CD14-positive monocyte (primary cell): ENCODE data around the gene RNASEH2A. TPM values are rescaled to one million over a fixed set of nuclear protein-coding genes. Genes with fewer than 3 reads are reported as not detected.

Experiments used
- DNase-seq, 3 donors: peaks; one replicate each; pipeline ENCODE4 v3.0.0-alpha.2; 2011 to 2022
- H2AFZ ChIP-seq: 2 replicates; pipeline ENCODE4 v1.6.0; 2012; ENCODE audit warnings: mild to moderate bottlenecking, low read depth, low read length, inconsistent platforms; ENCODE audit not compliant: insufficient read depth, poor library complexity, severe bottlenecking
- H3K27ac ChIP-seq, 2 donors: 1 replicate in 1 of 2; 2 replicates in 1 of 2; pipeline ENCODE4 v1.5.1; 2012 to 2013; ENCODE audit warnings: low read length in 2 of 2, control low read depth in 1 of 2, inconsistent platforms in 1 of 2, low read depth in 1 of 2, mild to moderate bottlenecking in 1 of 2
- H3K27me3 ChIP-seq, 2 donors: one replicate each; pipeline versions ENCODE4 v1.6.0 to v1.6.1; 2011 to 2013; ENCODE audit warnings: low read length in 2 of 2; ENCODE audit not compliant: control insufficient read depth in 2 of 2, insufficient read depth in 2 of 2
- H3K36me3 ChIP-seq, 2 donors: replicated peaks in 1 of 2; 1 replicate in 1 of 2; 2 replicates in 1 of 2; pipeline versions ENCODE4 v1.5.1 to v1.6.1; 2012 to 2013; ENCODE audit warnings: low read length in 2 of 2, control low read depth in 1 of 2, inconsistent platforms in 1 of 2, mild to moderate bottlenecking in 1 of 2; ENCODE audit not compliant: insufficient read depth in 2 of 2, control insufficient read depth in 1 of 2
- H3K4me1 ChIP-seq, 2 donors: 1 replicate in 1 of 2; 2 replicates in 1 of 2; pipeline versions ENCODE4 v1.5.1 to v1.6.1; 2012 to 2013; ENCODE audit warnings: low read length in 2 of 2, control low read depth in 1 of 2, inconsistent platforms in 1 of 2, mild to moderate bottlenecking in 1 of 2, moderate library complexity in 1 of 2; ENCODE audit not compliant: insufficient read depth in 2 of 2, control insufficient read depth in 1 of 2
- H3K4me2 ChIP-seq: replicated peaks from 2 replicates; pipeline ENCODE3; 2012; ENCODE audit warnings: low read length, moderate library complexity, mild to moderate bottlenecking; ENCODE audit not compliant: poor library complexity, severe bottlenecking; ENCODE audit errors: extremely low read depth
- H3K4me3 ChIP-seq, 3 experiments: fragments of 200-600 bp in 1 of 3; sonication (generic) in 1 of 3; replicated peaks in 1 of 3; 1 replicate in 2 of 3; 2 replicates in 1 of 3; pipeline ENCODE4 v1.5.1; 2011 to 2013; ENCODE audit warnings: low read length in 3 of 3, mild to moderate bottlenecking in 3 of 3, control low read depth in 2 of 3, low read depth in 2 of 3, inconsistent platforms in 1 of 3, moderate library complexity in 1 of 3
- H3K79me2 ChIP-seq: 2 replicates; pipeline ENCODE4 v1.6.0; 2012; ENCODE audit warnings: mild to moderate bottlenecking, control low read depth, inconsistent platforms, low read length, moderate library complexity; ENCODE audit not compliant: insufficient read depth
- H3K9ac ChIP-seq: 2 replicates; pipeline ENCODE4 v1.6.0; 2017; ENCODE audit warnings: low read length, mild to moderate bottlenecking; ENCODE audit not compliant: insufficient read depth, poor library complexity, severe bottlenecking
- H3K9me3 ChIP-seq, 2 donors: replicated peaks in 1 of 2; 1 replicate in 1 of 2; 2 replicates in 1 of 2; pipeline versions ENCODE4 v1.5.1 to v1.6.1; 2012 to 2013; ENCODE audit warnings: low read length in 2 of 2, control low read depth in 1 of 2; ENCODE audit not compliant: control insufficient read depth in 1 of 2, insufficient read depth in 1 of 2
- H4K20me1 ChIP-seq: 2 replicates; pipeline ENCODE4 v1.6.0; 2012; ENCODE audit warnings: mild to moderate bottlenecking, low read length, control low read depth, moderate library complexity; ENCODE audit not compliant: insufficient read depth
- H3K27ac Mint-ChIP-seq, 7 donors: one replicate each; pipeline ENCODE4 v1.8.0; 2020; ENCODE audit warnings: mild to moderate bottlenecking in 7 of 7, mixed read lengths in 7 of 7, moderate library complexity in 6 of 7, inconsistent platforms in 2 of 7
- H3K27me3 Mint-ChIP-seq, 3 donors: one replicate each; pipeline ENCODE4 v1.8.0; 2021 to 2022; ENCODE audit warnings: low read depth in 3 of 3, mild to moderate bottlenecking in 3 of 3, mixed read lengths in 3 of 3, moderate library complexity in 3 of 3, inconsistent platforms in 1 of 3
- H3K36me3 Mint-ChIP-seq, 2 donors: one replicate each; pipeline ENCODE4 v1.8.0; 2020; ENCODE audit warnings: mixed read lengths in 2 of 2, inconsistent platforms in 1 of 2, mild to moderate bottlenecking in 1 of 2
- H3K4me1 Mint-ChIP-seq: one replicate; pipeline ENCODE4 v1.8.0; 2020; ENCODE audit warnings: mild to moderate bottlenecking, mixed read lengths
- H3K4me3 Mint-ChIP-seq, 2 donors: one replicate each; pipeline ENCODE4 v1.8.0; 2020; ENCODE audit warnings: mild to moderate bottlenecking in 2 of 2, mixed read lengths in 2 of 2, moderate library complexity in 1 of 2
- H3K9me3 Mint-ChIP-seq, 7 donors: one replicate each; pipeline ENCODE4 v1.8.0; 2020 to 2022; ENCODE audit warnings: mixed read lengths in 7 of 7, mild to moderate bottlenecking in 6 of 7, moderate library complexity in 6 of 7, inconsistent platforms in 2 of 7
- WGBS: methylation state at CpG from one replicate; pipeline ENCODE4 v1.1.5; 2013; ENCODE audit warnings: missing lambda C conversion rate; ENCODE audit not compliant: insufficient coverage; 5-methylcytosine and 5-hydroxymethylcytosine counted together
- intact Hi-C, 2 donors: fragments of 100-400 bp; cut with micrococcal nuclease; formaldehyde crosslinking; loops; one replicate each; pipeline versions ENCODE4 v1.15.0 to v1.15.1; 2023
- polyA plus RNA-seq, 3 donors: library from polyadenylated mRNA; depleted of rRNA in 1 of 3; unstranded in 2 of 3; stranded (reverse) in 1 of 3; fragments of 300-500 nt in 2 of 3; fragments of >200 nt in 1 of 3; fragmentation: Illumina TruSeq in 2 of 3; gene quantifications; 1 replicate in 2 of 3; 2 replicates in 1 of 3; pipeline ENCODE4 v1.2.3, GENCODE V29; 2012 to 2021
- TF ChIP-seq, protein P1 (sequence below): fragments of 200-600 bp; IDR thresholded peaks from one replicate; pipeline ENCODE4 v1.8.0; 2022; ENCODE audit warnings: antibody characterized with exemption, mild to moderate bottlenecking

RNASEH2A gene
- polyA plus RNA-seq, 3 donors, result 8.7 to 21.5 (median 15.2) TPM

DNA sequence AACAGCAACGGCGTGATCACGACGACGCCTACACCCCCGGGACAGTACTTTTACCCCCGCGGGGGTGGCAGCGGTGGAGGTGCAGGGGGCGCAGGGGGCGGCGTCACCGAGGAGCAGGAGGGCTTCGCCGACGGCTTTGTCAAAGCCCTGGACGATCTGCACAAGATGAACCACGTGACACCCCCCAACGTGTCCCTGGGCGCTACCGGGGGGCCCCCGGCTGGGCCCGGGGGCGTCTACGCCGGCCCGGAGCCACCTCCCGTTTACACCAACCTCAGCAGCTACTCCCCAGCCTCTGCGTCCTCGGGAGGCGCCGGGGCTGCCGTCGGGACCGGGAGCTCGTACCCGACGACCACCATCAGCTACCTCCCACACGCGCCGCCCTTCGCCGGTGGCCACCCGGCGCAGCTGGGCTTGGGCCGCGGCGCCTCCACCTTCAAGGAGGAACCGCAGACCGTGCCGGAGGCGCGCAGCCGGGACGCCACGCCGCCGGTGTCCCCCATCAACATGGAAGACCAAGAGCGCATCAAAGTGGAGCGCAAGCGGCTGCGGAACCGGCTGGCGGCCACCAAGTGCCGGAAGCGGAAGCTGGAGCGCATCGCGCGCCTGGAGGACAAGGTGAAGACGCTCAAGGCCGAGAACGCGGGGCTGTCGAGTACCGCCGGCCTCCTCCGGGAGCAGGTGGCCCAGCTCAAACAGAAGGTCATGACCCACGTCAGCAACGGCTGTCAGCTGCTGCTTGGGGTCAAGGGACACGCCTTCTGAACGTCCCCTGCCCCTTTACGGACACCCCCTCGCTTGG lies 14.1 kb upstream of the RNASEH2A start:
- no peak overlapping the region for H2AFZ ChIP-seq
- H3K27ac ChIP-seq, result peak overlapping the region; percentile 95 to 100
- DNase-seq, result peak; percentile 54 to 81 (median 65)
- H4K20me1 ChIP-seq, result peaks cover 46% of the 10 kb centered on the region
- H3K4me3 ChIP-seq, result peak overlapping the region; percentile 86 to 100 (median 100)
- Mint-ChIP-seq H3K4me3 (peak overlapping the region; percentile 94 to 98), H3K27me3 (peaks cover 0 to 4% (median 1%) of the 10 kb centered on the region in 3 donors), H3K27ac (peak overlapping the region; percentile 98 to 100 (median 100)), H3K4me1 (peaks cover 46% of the 10 kb centered on the region), H3K36me3 (peaks cover 2 to 12% of the 10 kb centered on the region in 2 donors), H3K9me3 (peaks cover 0 to 9% (median 0%) of the 10 kb centered on the region in 7 donors)
- H3K79me2 ChIP-seq, result peaks cover 70% of the 10 kb centered on the region
- no peaks in the 10 kb centered on the region for H3K36me3 ChIP-seq
- no peaks in the 10 kb centered on the region for H3K9me3 ChIP-seq
- H3K4me2 ChIP-seq, result peak overlapping the region; percentile 99
- WGBS, result under 1% methylated on average over 81 of the region's 84 CpGs
- H3K4me1 ChIP-seq, result peaks cover 55 to 57% of the 10 kb centered on the region in 2 donors
- intact Hi-C loops, result loop anchor here (5.0 to 10.0 kb wide), 4 partner anchors 125 to 360 kb away; partner anchors contain the start of genes CALR (in 1 of the 2), IER2 (in 1 of the 2), MAN2B1 (in 1 of the 2) and STX10 (in 1 of the 2)
- TF ChIP-seq, protein P1, sequence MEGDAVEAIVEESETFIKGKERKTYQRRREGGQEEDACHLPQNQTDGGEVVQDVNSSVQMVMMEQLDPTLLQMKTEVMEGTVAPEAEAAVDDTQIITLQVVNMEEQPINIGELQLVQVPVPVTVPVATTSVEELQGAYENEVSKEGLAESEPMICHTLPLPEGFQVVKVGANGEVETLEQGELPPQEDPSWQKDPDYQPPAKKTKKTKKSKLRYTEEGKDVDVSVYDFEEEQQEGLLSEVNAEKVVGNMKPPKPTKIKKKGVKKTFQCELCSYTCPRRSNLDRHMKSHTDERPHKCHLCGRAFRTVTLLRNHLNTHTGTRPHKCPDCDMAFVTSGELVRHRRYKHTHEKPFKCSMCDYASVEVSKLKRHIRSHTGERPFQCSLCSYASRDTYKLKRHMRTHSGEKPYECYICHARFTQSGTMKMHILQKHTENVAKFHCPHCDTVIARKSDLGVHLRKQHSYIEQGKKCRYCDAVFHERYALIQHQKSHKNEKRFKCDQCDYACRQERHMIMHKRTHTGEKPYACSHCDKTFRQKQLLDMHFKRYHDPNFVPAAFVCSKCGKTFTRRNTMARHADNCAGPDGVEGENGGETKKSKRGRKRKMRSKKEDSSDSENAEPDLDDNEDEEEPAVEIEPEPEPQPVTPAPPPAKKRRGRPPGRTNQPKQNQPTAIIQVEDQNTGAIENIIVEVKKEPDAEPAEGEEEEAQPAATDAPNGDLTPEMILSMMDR, result no peak
- peak overlapping the region; percentile 100 for H3K9ac ChIP-seq
- no peaks in the 10 kb centered on the region for H3K27me3 ChIP-seq

DNA sequence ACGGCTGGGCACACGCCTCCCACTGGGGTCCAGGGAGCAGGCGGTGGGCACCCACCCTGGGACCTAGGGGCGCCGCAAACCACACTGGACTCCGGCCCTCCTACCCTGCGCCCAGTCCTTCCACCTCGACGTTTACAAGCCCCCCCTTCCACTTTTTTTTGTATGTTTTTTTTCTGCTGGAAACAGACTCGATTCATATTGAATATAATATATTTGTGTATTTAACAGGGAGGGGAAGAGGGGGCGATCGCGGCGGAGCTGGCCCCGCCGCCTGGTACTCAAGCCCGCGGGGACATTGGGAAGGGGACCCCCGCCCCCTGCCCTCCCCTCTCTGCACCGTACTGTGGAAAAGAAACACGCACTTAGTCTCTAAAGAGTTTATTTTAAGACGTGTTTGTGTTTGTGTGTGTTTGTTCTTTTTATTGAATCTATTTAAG lies 13.5 kb upstream of the RNASEH2A start:
- Histone ChIP-seq H2AFZ (no peak overlapping the region), H3K9ac (peak overlapping the region; percentile 100), H3K4me2 (peak overlapping the region; percentile 99), H3K79me2 (peaks cover 64% of the 10 kb centered on the region), H3K4me3 (peak overlapping the region; percentile 86 to 100 (median 100)), H4K20me1 (peaks cover 46% of the 10 kb centered on the region), H3K4me1 (peaks cover 49 to 51% of the 10 kb centered on the region in 2 donors), H3K27me3 (no peaks in the 10 kb centered on the region), H3K9me3 (no peaks in the 10 kb centered on the region), H3K36me3 (no peaks in the 10 kb centered on the region), H3K27ac (peak overlapping the region; percentile 95 to 100)
- H3K36me3 Mint-ChIP-seq, result peaks cover 2 to 14% of the 10 kb centered on the region in 2 donors
- no peak for DNase-seq
- peaks cover 0 to 4% (median 1%) of the 10 kb centered on the region in 3 donors for H3K27me3 Mint-ChIP-seq
- H3K4me3 Mint-ChIP-seq, result peak overlapping the region; percentile 94 to 98
- H3K9me3 Mint-ChIP-seq, result peaks cover 0 to 9% (median 0%) of the 10 kb centered on the region in 7 donors
- peak overlapping the region; percentile 98 to 100 (median 100) for H3K27ac Mint-ChIP-seq
- intact Hi-C loops, result loop anchor here (5.0 to 10.0 kb wide), 4 partner anchors 126 to 359 kb away; partner anchors contain the start of genes CALR (in 1 of the 2), IER2 (in 1 of the 2), MAN2B1 (in 1 of the 2) and STX10 (in 1 of the 2)
- WGBS, result 3% methylated on average over 6 of the region's 22 CpGs
- TF ChIP-seq, protein P1, result no peak
- peaks cover 40% of the 10 kb centered on the region for H3K4me1 Mint-ChIP-seq
